GM12872 (cell line): Measurements from ENCODE around the gene ROGDI.

Experiments used
- CTCF ChIP-seq: IDR thresholded peaks from 3 replicates; pipeline ENCODE4 v1.5.1; 2011; ENCODE audit warnings: low read depth, mild to moderate bottlenecking, low read length, moderate library complexity; ENCODE audit not compliant: insufficient read depth

The ROGDI gene

DNA sequence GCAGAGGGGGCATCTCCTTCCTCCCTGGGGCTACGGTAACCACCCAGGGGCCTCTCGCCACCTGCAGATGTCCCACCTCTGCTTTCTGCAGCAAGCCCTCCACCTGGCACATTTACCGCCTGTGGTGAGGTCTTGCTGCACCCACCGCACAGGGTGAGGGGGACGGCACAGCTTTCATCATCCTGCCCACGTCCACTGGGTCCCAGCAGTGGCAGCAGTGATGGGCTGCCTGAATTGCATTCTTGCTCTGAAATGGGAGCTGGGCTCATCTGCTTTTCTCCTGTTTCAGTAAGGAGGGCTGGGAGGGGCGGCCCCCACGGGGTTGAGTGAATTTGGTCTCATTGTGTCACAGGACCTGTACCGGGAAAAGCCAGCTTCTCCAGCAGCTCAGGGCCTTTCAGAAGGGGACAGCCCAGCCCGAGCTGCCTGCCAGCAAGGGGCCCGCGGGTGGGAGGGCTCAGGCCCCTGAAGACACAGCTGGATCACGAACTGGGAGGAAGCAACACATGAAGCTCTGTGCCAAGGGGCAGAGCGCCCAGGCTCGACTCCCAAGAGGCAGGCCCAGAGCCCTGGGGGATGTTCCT is 55.4 kb downstream of the ROGDI start:
- TF ChIP-seq CTCF, result no peak
